Activated CD4-positive, alpha-beta T cell treated with anti-CD3 and anti-CD28 coated beads for 24 hours (primary cell): ENCODE results near the gene SLIT3.

ENCODE experiments used
- DNase-seq, 2 donors: peaks; one replicate each; pipeline ENCODE4 v3.0.0-alpha.2; 2020; ENCODE audit warnings: low read depth in 2 of 2

SLIT3 gene

DNA sequence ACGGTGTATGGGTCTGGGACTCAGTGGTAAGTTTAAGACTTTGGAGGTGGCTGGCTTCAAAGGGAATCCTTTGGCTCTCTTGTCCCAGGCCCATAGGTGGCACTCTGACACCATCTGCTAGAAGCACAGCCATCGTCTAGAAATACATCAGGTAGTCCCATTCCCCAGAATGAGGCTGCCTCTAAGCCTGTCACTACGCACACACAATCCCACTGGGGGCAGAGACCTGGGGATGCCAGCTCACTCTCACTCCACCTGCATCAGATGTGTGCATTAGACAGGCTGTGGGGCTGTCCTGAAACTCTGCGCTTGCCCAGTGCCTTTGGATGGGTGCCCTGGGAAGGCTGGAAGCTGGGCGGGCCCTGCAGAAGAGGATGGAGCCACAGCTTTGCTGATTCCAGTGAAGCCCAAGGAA lies 594.3 kb downstream of the SLIT3 start:
- DNase-seq = no peak

DNA sequence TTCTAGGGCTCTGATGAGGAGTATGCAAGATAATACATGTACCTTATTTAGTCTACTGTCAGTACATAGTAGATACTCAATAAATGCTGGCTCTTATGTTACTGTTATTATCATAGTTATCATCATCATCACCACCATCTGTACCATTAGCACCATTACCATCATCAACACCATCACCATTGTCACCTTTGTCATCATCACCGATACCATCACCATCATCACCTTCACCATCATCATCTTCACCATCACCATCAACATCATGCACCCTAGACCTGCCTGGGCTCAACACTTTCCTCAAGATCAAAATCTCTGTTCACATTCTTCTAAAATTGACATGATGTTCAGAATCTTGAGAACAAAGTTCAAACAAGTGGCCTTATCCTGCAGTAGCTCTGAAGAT lies 595.6 kb downstream of the SLIT3 start:
- no peak for DNase-seq

DNA sequence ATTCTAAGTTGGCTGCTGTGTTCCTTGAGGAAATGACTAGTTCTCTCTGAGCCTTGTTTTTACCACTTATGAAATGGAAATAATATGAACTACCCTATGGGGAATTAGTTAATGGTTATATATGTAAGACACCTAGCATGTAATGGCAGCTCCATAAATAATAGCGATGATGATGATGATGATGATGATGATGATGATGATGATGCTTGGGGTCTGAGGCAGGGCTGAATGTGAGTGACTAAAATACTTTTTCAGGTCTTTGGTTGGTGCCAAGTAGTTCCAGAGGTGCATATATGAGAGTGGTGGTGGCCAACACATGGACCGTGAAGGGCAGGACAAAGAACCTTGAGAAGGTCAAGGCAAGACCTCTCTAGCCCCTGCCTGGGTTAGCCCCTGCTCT lies 598.4 kb downstream of the SLIT3 start:
- DNase-seq = no peak

DNA sequence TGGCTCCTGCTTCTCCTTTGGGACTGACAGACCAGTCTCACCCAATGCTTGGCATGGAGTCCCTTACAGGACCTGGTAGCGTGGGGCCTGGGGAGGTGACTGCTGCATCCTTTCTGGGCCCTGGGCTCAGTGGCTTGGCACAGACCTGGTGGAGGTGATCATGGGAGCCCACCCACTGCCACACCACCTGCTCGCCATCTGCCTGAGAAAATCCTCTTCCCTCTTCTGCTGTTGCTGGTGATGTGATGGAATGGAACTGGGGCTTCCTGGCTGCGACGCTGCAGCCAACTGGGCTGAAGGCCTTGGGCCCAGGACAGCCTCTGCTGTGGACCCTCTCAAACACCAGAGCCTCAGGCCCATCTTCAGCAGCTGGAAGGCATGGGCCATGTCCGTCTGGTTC lies 599.3 kb downstream of the SLIT3 start:
- DNase-seq = no peak

DNA sequence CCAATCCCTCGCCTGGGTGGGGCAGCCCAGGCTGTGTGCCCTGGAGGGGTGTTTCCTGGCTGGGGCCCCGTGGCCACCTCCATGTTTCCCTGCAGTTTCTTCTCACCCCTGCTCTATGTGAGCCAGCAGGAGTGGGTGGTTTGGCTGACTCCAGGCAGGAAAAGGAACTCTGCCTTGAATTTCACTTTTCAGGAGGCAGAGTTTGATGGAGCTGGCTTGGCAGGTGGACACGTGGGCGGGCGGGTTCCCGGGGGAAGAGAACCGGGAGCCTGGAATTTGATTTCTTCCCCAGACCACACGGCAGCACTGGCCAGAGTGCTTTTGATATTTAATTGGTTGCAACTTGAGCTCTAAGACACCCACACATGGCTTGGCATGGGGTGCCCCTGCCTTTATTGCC lies 601.9 kb downstream of the SLIT3 start:
- DNase-seq = no peak

DNA sequence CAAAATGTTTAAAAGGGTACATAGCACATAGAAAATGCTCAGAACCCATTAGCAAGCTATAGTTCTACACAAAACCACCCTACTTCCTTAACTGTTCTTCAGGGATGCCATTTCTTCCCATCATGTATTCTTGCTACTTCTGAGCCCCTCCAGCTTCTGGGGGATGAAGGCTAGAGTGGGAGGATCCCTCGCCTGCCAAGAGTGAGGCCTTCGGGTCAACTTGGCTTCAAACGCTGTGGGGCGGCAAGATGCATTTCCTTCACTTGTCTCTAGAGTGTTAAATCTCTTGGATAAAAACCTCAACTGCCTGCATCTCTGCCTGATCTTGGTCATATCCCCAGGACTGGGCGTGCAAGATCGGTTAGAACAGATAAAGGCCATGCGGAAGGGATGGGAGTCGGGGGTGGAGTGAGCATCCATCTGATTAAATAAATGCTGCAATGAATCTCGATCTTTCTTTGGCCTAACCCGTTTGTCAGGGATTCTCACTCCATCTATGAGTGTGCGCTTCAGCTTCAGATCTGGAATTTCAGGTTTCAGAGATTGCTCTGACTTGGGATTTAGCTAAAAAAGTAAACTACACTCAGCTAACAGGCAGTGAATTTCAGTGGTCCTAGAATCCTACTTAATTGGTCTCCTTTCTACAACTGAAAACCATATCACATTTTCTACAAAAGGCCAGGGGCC lies 603.8 kb downstream of the SLIT3 start:
- no peak for DNase-seq

DNA sequence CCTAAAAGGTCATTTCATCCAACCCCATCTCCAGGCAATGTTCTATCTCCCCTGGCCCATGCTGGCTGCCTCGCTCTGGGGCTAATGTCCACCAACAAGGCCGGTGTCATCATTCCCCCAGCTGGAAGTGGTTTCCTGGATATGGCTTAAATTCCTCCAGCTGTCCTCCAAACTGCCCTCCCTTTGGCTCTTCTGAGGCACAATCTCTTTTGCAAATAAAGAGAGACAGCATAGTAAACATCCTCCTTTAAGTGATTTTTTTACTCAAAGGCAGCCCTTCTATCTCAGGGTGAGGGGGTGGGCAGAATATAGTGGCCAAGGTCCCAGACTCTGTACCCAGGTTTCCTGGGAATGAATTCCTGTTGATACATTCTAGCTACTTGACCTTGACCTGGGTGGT lies 604.3 kb downstream of the SLIT3 start:
- no peak for DNase-seq

DNA sequence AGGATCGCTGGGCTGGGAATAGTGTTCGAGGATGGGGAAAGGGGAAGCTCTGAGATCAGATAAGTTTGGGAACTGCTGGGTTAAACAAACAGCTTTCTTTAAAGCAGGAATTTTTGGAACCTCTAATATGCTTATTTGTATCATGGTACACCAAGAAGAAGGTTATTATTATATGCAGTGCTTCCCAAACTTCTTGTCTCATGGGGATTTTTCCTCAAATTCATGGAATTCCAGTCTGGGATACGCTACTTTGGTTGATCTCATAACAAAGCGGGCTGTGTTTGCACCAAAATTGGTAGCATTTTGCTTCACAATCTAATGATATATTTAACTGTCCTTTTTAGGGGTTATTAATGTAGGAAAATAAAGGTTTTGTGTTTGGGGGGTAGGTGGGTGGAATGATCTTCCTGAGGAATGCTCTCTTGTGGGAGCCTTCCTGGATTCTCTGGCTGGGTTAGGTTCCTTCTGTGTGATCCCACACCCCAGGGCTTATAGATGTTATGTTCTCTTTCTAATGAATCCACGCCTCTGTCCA lies 605.6 kb downstream of the SLIT3 start:
- no peak for DNase-seq

DNA sequence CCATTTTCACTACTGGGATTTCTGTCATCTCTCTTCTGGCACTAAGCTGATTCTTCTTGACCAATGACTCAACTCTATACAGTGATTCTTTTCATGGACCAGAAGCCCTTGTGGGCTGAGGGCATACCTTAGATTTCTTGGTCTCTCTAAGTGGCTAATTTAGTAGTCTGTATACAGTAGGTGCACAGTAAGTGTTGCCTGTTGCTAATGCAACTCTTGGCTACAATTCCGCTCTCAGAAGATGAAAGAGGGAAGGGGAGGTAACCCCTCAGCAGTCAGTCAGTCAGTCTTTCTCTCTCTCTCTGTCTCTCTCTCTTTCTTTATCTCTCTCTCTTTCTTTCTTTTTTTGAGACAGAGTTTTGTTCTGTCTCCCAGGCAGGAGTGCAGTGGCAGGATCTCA lies 606.6 kb downstream of the SLIT3 start:
- DNase-seq = no peak

DNA sequence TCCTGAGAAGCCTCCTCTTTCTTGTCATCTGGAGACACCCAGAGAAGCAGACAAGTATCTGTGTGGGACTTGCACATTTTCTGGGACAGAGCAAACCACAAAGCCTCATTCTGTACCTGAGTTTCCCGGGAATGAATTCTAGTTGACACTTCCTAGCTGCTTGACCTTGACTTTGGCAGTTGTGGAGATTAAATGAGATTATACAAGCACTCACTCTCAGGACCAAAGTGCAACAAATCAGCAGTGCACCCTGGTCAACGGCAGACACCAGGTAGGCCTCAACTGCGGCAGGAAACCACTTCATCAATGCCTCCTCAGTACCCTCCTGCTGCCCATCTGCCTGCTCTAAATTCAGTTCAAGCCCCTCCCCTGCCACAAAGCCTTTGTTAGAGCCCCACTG lies 607.1 kb downstream of the SLIT3 start:
- no peak for DNase-seq

DNA sequence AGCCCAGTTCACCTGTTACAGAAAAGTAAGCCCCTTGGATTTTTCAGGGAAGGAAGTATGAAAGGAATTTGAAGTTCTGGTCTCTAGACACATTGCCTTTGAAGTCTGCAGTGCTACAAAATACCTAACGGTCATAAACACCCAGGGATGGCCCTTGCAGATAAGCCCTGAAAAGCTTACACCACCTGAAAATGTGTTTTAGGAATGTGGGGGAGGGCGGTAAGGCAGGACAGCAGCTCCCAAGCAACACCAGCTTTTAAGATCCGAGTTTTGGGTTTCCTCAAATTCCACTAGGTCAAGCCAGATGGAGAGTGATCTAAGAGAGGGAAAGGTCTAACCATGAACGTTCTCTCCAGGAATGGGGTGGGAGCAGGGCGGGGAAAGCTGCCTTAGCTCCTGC lies 607.6 kb downstream of the SLIT3 start:
- DNase-seq = no peak

DNA sequence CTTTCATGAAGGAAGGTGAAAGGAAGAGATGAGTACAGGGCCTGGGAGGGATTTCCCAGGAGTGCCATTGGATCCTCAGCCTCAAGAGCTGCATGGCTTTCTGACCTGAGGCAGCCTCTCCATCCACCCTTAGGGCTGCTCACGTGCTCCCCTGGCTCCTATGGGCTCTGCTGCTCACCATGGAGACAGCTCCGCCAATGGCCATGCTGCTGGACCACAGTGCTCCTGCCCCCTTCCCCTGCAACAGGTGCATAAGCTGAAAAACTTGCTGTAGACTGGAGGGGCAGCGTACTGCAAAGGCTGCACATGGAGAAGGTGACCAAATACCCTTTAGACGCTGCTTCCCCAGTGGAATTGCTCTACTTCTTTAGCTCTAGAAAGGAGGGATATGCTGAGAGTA lies 609.0 kb downstream of the SLIT3 start:
- no peak for DNase-seq

DNA sequence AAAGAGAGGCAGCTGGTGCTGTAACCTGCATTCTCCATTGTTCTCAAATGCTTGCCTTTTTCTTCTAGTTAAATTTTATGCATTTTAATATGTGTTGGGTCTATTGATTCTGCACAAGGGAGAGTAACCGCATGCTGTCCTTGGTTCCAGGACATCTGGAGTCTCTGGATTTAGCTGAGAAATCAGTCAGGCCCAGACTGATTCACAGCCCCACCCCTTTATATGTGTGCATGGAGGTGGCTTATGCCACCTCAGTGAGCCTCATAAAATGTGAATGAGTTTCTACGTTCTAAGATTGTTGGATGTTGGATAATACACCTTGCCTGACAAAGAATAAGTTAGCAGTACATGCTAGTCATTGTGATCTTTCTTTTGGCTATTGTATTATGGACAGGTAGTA lies 611.7 kb downstream of the SLIT3 start:
- no peak for DNase-seq

DNA sequence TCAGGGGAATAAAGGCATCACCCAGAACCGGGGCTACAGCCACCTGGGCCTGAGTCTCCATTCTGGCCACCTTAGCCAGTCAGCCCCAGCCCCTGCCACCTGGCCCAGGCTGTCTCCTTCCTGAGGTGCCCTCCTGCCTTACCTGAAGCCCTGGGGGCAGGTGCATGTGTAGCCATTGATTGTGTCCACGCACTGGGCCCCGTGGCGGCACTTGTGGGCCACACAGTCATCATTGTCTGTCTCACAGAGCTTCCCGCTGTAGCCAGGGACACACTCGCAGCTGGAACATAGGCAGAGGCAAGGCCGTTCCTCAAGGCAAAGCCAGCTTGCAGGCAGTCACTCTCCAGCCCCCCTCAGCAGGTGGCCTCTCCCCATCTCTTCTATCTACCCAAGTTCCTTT lies 614.1 kb downstream of the SLIT3 start:
- no peak for DNase-seq

DNA sequence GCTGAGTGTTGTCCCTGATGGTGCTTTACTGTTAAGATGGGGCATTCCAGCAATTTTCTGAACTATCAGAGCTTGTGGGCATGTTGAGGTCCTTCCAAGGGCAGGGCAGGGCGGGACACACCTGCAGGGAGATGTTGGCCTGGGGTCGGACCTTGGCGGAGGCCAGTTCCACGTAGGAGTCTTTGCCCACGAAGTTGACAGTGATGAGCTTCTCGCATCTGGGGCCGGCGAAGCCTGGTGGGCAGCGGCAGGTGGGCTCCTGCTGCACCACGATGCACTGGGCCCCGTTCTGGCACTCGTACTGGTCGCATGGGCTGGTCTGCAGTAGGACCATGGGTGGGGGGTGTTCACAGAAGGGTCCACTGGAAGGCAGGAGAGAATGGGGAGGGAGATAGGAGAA lies 615.4 kb downstream of the SLIT3 start:
- no peak for DNase-seq

DNA sequence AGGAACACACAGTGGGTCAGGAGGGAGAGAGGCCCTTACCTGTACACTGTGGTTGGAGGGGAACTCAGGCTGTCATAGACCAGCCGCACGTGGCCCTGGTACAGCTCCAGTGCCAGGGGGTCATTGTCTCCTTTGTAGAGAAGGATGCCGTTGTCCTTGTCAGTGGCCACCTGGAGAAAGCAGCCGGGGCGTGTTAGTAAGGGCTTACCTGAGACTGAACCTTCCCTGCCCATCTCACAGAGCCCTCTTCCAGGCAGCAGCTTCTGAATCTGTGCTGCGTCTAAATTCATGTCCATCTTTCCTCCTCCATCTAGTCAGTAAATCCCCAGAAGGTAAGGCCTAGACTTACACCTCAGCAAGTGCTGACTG lies 617.0 kb downstream of the SLIT3 start:
- no peak for DNase-seq

DNA sequence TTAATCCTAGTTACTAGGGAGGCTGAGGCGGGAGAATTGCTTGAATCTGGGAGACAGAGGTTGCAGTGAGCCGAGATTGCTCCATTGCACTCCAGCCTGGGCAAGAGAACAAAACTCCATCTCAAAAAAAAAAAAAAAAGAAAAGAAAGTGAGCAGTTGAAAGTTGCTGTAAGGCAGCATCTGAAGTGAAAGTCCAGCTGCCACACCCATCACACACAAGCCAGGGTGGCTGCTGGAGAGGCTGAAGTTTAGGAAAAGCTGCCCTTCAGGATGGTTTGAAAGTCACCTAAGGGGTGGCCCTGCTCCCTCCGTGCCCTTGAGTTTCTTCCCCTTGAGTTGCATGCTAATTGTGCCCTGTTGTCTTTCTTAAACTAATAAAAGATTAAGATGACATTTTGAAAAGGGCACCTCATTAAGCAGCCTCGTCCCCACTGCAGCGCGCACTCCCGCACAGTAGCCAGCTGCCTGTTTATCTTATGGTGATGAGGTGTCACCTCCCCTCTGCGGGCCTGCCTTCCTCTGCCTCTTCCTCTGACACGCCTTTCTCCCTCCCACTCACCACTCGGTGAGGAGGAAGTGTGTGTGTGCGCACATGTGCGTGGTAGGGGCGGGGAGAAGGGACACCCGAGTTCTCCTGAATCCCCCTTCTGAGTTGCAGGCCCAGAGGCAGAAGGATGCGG lies 617.6 kb downstream of the SLIT3 start:
- peak; percentile 19 to 23 for DNase-seq

DNA sequence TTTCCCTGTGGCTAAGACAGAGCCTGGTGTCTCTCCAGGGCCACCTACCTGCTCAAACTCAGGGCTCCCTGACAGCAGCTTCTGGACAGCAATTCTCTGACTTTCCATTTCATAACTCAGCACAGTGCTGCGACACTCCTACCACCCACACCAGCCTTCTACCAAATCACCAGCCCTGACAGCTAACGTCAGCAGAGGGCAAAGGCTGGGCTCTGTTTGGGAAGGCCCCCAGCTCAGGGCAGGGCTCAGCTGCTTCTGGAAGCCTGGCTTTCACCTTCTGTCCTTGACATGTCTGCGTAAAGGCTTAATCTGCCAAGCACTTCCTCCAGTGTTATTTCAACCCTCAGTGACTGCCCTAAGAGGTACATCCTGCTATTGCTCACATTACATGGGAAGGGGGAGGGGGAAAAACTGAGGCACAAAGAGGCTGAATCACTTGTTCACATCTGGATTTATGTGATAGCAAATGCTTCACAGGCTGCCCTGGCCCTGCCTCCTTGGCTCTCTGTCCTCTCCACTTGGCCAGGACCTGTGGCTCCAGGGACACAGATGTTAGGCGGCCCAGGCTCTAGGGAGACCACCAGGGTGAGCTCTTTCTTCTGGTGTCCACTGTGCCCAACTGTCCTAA lies 619.3 kb downstream of the SLIT3 start:
- DNase-seq = no peak

DNA sequence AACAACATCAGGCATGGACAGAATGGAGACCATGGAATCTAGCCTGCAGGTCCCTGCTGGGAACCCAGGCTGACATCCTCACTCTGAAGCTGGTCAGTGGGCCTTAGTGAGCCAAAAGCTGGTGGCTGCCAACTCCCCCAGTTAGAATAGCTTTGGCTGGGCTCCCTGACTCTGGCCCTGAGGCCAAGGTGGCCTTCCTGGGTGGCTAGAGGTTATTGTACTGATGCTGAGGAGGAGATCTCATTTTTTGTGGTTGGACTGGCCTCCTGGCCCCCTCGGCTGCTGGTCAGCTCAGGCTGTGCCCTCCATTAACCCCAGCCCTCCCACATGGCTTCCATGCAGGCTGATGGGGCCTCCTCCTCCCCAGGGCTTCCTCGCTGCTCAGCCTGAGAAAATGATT lies 620.5 kb downstream of the SLIT3 start:
- DNase-seq = no peak

DNA sequence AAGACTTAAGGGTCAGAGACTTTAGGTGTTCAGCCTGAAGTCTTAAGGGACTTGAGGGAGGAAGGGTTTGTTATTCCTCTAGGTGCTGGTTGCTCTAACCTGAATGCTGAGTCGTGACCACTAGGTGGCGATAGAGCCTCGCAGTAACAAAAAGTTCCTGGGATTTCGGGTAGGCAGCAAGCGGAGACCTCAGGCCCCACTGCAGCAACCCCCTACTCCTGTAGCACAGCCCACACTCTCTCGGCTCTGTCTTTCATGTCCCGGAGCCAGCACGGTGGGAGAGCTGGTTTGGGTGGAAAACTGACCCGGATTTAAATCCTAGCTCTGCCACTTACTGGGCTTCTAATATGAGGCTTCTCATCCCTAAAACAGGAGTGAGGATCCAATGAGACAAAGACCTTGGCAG lies 621.4 kb downstream of the SLIT3 start:
- DNase-seq = peak; percentile 32 to 58

DNA sequence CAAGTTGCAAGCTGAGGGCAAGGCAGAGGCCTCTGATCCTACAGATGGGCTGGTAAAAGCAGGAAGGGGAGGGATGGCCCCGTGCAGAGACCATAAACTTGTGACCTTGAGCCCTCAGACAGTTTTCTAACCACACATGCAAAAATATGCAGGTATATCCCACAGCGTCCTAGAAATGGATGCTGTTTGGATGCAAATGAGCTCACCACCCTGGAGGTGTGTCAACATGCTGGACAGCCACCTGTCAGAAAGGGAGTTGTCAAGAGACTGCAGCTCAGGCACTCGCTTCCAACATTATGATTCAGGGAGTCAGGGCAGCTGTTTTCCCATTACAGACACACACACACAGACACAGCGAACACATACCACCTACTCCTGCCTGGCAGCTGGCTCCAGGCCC lies 624.4 kb downstream of the SLIT3 start:
- DNase-seq = no peak

DNA sequence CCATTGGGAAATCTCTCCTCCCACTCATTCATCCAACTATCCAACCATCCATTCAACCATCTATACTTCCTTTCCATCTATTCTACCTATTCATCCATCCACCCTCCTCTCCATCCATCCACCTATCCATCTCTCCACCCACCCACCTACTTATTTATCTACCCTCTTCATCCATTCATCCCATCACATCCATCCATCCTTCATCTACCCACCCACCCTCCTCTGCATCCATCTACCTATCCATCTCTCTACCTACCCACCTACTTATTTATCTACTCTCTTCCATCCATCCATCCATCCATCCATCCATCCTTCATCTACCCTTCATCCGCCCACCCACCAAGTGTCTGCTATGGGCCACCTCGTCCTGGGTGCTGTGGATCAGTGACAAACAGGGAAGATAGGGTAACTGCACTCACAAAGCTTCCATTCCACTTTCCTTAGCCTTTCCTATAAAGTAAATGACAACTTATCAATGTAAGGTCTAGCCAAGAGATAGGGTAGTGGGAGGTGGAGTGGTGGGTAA lies 625.0 kb downstream of the SLIT3 start:
- DNase-seq = no peak

DNA sequence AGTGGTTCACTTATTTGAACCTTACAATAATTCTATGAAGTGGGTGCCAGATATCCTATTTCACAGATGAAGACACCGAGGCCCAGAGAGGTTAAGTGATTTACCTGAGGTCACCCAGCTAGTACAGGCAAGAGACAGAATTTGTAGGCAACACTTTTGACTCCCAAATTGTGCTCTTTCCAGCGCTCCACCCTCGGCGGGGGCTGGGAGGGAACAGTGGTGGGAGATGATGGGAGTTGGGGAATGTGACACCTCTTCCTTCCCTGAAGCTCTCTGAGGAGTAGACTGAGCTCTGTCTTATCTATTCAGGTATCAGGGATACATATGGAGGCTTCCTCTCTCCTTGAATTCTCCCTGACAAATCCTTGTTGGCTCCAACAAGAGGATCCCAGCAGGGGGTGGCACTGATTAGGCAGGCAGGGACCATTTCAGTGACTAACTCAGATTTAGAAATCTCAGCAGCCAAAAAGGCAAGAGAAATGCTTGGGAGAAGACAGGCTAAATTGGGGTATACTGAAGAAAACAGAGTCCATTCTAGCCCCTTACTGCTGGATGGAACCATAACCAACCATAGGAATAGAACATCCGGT lies 626.0 kb downstream of the SLIT3 start:
- no peak for DNase-seq
